Neural cell (in vitro differentiated cells): ENCODE data around the gene SSX2IP. TPM values are rescaled to one million over a fixed set of nuclear protein-coding genes. Genes with fewer than 3 reads are reported as not detected.

ENCODE experiments used
- H2AFZ ChIP-seq: fragments of 200-600, 300-800 bp; sonication (generic), shearing (Covaris generic); 2 replicates; pipeline ENCODE4 v1.6.0; 2014; ENCODE audit warnings: low read depth, mild to moderate bottlenecking, antibody characterized with exemption, low read length, moderate library complexity
- H3F3A ChIP-seq: fragments of 200-600 bp; shearing (Covaris generic); 2 replicates; pipeline ENCODE4 v1.6.1; 2016; ENCODE audit warnings: mild to moderate bottlenecking, moderate library complexity, mixed read lengths, antibody characterized with exemption, low read length; ENCODE audit not compliant: insufficient read depth, poor library complexity, severe bottlenecking
- H3K27ac ChIP-seq: fragments of 200-600, 300-800 bp; sonication (generic), shearing (Covaris generic); 2 replicates; pipeline ENCODE4 v1.5.1; 2014; ENCODE audit warnings: mild to moderate bottlenecking, low read length, moderate library complexity
- H3K27me3 ChIP-seq: fragments of 300-800, 200-600 bp; sonication (generic), shearing (Covaris generic); 2 replicates; pipeline ENCODE4 v1.6.0; 2014; ENCODE audit warnings: mild to moderate bottlenecking, low read depth, low read length, moderate library complexity; ENCODE audit not compliant: insufficient read depth
- H3K36me3 ChIP-seq: fragments of 300-800, 200-600 bp; sonication (generic), shearing (Covaris generic); 2 replicates; pipeline ENCODE4 v1.5.1; 2014; ENCODE audit warnings: mild to moderate bottlenecking, antibody characterized with exemption, low read length, moderate library complexity; ENCODE audit not compliant: insufficient read depth
- H3K4me2 ChIP-seq: fragments of 300-800, 200-600 bp; sonication (generic), shearing (Covaris generic); 2 replicates; pipeline ENCODE4 v1.6.0; 2014; ENCODE audit warnings: mild to moderate bottlenecking, low read length
- H3K4me3 ChIP-seq: fragments of 300-800, 200-600 bp; sonication (generic), shearing (Covaris generic); 2 replicates; pipeline ENCODE4 v1.5.1; 2014; ENCODE audit warnings: mild to moderate bottlenecking, low read length, moderate library complexity
- H3K79me2 ChIP-seq: fragments of 200-600 bp; shearing (Covaris generic); replicated peaks from 2 replicates; pipeline ENCODE4 v1.6.0; 2014; ENCODE audit warnings: mild to moderate bottlenecking, low read length, moderate library complexity; ENCODE audit not compliant: insufficient read depth
- H3K9ac ChIP-seq: fragments of 300-800, 200-600 bp; sonication (generic), shearing (Covaris generic); 2 replicates; pipeline ENCODE4 v1.6.1; 2016; ENCODE audit warnings: mild to moderate bottlenecking, low read length, mixed read lengths
- H3K9me2 ChIP-seq: fragments of 200-600 bp; shearing (Covaris generic); 2 replicates; pipeline ENCODE4 v1.6.1; 2016; ENCODE audit warnings: mild to moderate bottlenecking, low read length, mixed read lengths; ENCODE audit not compliant: insufficient read depth
- H3K9me3 ChIP-seq: fragments of 200-600, 300-800 bp; sonication (generic), shearing (Covaris generic); 2 replicates; pipeline ENCODE4 v1.6.1; 2016; ENCODE audit warnings: mild to moderate bottlenecking, mixed run types, low read length, moderate library complexity, mixed read lengths
- H4K20me1 ChIP-seq: fragments of 200-600 bp; shearing (Covaris generic); 2 replicates; pipeline ENCODE4 v1.6.1; 2016; ENCODE audit warnings: mild to moderate bottlenecking, mixed run types; ENCODE audit not compliant: insufficient read depth
- EP300 ChIP-seq: fragments of 450-650 bp; conservative IDR thresholded peaks from 2 replicates; pipeline ENCODE4 v1.6.1; 2014; ENCODE audit warnings: antibody characterized with exemption, mild to moderate bottlenecking, moderate library complexity; ENCODE audit not compliant: poor library complexity, severe bottlenecking
- EZH2 ChIP-seq: fragments of 200-600, 300-800 bp; shearing (Covaris generic), sonication (generic); IDR thresholded peaks from 2 replicates; pipeline ENCODE4 v1.6.1; 2014; ENCODE audit warnings: antibody characterized with exemption, low read length, borderline replicate concordance, mild to moderate bottlenecking; ENCODE audit not compliant: insufficient read depth, poor library complexity, severe bottlenecking
- MXI1 ChIP-seq: fragments of 450-650 bp; conservative IDR thresholded peaks from 2 replicates; pipeline ENCODE4 v1.6.1; 2014; ENCODE audit warnings: antibody characterized with exemption, mild to moderate bottlenecking; ENCODE audit not compliant: poor library complexity, severe bottlenecking
- POLR2AphosphoS5 ChIP-seq: IDR thresholded peaks from 2 replicates; pipeline ENCODE4 v1.6.1; 2012
- RAD21 ChIP-seq: fragments of 450-650 bp; conservative IDR thresholded peaks from 2 replicates; pipeline ENCODE4 v1.6.1; 2014; ENCODE audit warnings: antibody characterized with exemption, mild to moderate bottlenecking, moderate library complexity
- SMC3 ChIP-seq: fragments of 450-650 bp; conservative IDR thresholded peaks from 2 replicates; pipeline ENCODE4 v1.6.1; 2014; ENCODE audit warnings: antibody characterized with exemption, mild to moderate bottlenecking, moderate library complexity; ENCODE audit not compliant: poor library complexity
- TAF1 ChIP-seq: IDR thresholded peaks from 2 replicates; pipeline ENCODE4 v1.6.1; 2012; ENCODE audit warnings: low read depth
- polyA plus RNA-seq: library from polyadenylated mRNA; depleted of rRNA; stranded (reverse); fragments of >200 nt; gene quantifications from 2 replicates; pipeline ENCODE4 v1.2.3, GENCODE V29; 2014
- TF ChIP-seq, protein P1 (sequence below): IDR thresholded peaks from 2 replicates; pipeline ENCODE4 v1.6.1; 2012; ENCODE audit warnings: borderline replicate concordance
- TF ChIP-seq, protein P2 (sequence below): fragments of 450-650 bp; IDR thresholded peaks from 2 replicates; pipeline ENCODE4 v1.5.1; 2014; ENCODE audit warnings: antibody characterized with exemption, mild to moderate bottlenecking, moderate library complexity; ENCODE audit not compliant: poor library complexity, severe bottlenecking

Gene SSX2IP
- polyA plus RNA-seq, 1 donor from 2014 or later: 21.7 TPM

DNA sequence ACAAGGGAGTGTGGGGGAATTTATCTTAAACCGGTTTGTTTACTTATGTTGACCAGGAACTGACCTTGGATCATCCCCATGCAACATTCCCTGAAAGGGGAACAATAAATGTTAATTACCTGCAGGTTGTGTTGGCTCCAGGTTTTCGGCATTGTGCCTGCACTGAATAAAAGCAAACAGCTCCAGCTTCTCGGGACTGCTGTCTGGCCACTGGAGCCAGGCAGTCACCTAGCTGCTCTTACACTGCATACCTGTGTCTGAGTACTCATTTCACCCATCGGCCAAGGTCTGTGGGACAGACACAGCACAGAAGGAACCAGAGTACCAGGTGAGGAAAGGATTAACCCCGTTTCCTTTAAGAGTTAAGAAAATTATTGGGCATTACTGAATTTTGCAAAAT is 83.3 kb downstream of the SSX2IP start:
- Histone ChIP-seq H4K20me1 (no peaks in the 10 kb centered on the region), H2AFZ (no peak overlapping the region), H3F3A (no peaks in the 10 kb centered on the region), H3K4me3 (no peak overlapping the region), H3K36me3 (no peaks in the 10 kb centered on the region), H3K79me2 (no peaks in the 10 kb centered on the region), H3K9me2 (no peaks in the 10 kb centered on the region), H3K27me3 (no peaks in the 10 kb centered on the region), H3K9me3 (peaks cover 14% of the 10 kb centered on the region), H3K4me2 (no peak overlapping the region), H3K9ac (no peak overlapping the region), H3K27ac (no peak overlapping the region)
- TF ChIP-seq MXI1 (no peak), POLR2AphosphoS5 (no peak)

DNA sequence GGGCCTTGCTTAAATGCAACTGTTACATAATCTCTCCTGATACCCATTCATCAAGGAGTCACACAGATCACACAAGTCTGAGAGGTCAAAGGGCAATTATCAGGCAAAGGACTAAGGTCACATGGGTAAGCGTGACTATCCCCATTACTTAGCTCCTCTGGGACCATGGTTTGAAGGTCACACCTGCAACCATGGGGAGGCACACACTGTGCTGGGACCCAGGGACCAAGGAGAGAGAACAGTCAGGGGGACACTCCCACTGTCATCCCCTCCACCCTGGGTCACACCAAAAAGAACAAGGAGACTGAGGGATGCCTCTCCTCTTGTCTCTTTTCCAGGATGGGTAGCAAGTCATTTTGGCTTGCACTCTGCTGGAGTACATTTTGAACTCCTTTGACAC is 85.1 kb downstream of the SSX2IP start:
- Histone ChIP-seq H4K20me1 (no peaks in the 10 kb centered on the region), H3K27ac (no peak overlapping the region), H3F3A (no peaks in the 10 kb centered on the region), H3K4me2 (no peak overlapping the region), H3K9me3 (peaks cover 14% of the 10 kb centered on the region), H2AFZ (no peak overlapping the region), H3K79me2 (no peaks in the 10 kb centered on the region), H3K36me3 (no peaks in the 10 kb centered on the region), H3K9me2 (no peaks in the 10 kb centered on the region), H3K4me3 (no peak overlapping the region), H3K9ac (no peak overlapping the region), H3K27me3 (no peaks in the 10 kb centered on the region)
- TF ChIP-seq, protein P1, sequence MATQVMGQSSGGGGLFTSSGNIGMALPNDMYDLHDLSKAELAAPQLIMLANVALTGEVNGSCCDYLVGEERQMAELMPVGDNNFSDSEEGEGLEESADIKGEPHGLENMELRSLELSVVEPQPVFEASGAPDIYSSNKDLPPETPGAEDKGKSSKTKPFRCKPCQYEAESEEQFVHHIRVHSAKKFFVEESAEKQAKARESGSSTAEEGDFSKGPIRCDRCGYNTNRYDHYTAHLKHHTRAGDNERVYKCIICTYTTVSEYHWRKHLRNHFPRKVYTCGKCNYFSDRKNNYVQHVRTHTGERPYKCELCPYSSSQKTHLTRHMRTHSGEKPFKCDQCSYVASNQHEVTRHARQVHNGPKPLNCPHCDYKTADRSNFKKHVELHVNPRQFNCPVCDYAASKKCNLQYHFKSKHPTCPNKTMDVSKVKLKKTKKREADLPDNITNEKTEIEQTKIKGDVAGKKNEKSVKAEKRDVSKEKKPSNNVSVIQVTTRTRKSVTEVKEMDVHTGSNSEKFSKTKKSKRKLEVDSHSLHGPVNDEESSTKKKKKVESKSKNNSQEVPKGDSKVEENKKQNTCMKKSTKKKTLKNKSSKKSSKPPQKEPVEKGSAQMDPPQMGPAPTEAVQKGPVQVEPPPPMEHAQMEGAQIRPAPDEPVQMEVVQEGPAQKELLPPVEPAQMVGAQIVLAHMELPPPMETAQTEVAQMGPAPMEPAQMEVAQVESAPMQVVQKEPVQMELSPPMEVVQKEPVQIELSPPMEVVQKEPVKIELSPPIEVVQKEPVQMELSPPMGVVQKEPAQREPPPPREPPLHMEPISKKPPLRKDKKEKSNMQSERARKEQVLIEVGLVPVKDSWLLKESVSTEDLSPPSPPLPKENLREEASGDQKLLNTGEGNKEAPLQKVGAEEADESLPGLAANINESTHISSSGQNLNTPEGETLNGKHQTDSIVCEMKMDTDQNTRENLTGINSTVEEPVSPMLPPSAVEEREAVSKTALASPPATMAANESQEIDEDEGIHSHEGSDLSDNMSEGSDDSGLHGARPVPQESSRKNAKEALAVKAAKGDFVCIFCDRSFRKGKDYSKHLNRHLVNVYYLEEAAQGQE: no peak
- TF ChIP-seq MXI1 (no peak), RAD21 (no peak), EZH2 (no peak), POLR2AphosphoS5 (no peak), TAF1 (no peak), SMC3 (no peak), EP300 (no peak)
- TF ChIP-seq, protein P2, sequence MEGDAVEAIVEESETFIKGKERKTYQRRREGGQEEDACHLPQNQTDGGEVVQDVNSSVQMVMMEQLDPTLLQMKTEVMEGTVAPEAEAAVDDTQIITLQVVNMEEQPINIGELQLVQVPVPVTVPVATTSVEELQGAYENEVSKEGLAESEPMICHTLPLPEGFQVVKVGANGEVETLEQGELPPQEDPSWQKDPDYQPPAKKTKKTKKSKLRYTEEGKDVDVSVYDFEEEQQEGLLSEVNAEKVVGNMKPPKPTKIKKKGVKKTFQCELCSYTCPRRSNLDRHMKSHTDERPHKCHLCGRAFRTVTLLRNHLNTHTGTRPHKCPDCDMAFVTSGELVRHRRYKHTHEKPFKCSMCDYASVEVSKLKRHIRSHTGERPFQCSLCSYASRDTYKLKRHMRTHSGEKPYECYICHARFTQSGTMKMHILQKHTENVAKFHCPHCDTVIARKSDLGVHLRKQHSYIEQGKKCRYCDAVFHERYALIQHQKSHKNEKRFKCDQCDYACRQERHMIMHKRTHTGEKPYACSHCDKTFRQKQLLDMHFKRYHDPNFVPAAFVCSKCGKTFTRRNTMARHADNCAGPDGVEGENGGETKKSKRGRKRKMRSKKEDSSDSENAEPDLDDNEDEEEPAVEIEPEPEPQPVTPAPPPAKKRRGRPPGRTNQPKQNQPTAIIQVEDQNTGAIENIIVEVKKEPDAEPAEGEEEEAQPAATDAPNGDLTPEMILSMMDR: no peak
